ENCODE data around the gene PARP15. TPM values are rescaled to one million over a fixed set of nuclear protein-coding genes. Genes with fewer than 3 reads are reported as not detected.

Gene PARP15
- total and polyA plus RNA-seq, 8 donors, result 0.25 to 4.5 (median 1.3) TPM; not detected in 1

DNA sequence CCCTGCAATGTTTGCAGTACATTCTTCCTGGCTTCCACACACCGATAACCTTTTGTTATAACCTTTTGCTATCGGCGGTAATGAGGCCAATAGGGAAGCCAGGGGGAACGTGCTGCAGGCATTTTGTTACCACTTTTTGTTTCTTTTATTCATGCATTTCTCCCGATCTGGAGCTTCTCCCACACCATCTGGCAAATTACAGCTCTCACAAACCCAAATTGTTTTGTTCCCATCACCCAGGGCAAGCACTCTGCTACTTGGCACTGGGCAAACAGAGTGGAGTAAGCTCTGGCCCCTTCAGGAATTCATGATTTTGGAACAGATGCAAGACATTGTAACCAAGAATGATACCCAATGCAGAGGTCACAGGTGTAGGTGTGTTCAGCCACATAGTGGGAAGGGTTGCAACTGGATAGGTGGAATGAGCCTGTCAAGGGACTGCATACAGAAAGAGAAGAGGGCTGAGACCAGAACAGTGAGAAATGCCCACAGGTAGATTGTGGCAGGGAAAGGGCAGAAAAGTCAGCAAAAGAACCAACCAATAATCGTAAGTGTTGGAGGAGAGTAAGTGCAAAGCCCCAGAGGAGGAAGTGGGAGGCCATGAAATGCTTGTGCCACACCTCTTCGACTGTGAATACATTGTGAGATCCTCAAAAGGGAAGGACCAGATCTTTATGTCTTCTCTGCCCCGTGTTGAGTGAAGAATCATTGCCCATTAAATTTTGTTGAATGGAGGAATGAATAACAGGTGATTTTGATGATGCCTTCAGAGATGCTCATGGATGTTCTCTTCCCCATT is 45.8 kb downstream of the PARP15 start:
- no peak for DNase-seq
- intact Hi-C loops (cut with DNase I; ENCODE audit: low total_unique reads), result no loop called here
- TF ChIP-seq EP300 (IDR thresholded peaks at IDR 0.05), result no peak
- TF ChIP-seq POLR2AphosphoS5 (IDR thresholded peaks at IDR 0.05), result no peak
- TF ChIP-seq, protein P1, sequence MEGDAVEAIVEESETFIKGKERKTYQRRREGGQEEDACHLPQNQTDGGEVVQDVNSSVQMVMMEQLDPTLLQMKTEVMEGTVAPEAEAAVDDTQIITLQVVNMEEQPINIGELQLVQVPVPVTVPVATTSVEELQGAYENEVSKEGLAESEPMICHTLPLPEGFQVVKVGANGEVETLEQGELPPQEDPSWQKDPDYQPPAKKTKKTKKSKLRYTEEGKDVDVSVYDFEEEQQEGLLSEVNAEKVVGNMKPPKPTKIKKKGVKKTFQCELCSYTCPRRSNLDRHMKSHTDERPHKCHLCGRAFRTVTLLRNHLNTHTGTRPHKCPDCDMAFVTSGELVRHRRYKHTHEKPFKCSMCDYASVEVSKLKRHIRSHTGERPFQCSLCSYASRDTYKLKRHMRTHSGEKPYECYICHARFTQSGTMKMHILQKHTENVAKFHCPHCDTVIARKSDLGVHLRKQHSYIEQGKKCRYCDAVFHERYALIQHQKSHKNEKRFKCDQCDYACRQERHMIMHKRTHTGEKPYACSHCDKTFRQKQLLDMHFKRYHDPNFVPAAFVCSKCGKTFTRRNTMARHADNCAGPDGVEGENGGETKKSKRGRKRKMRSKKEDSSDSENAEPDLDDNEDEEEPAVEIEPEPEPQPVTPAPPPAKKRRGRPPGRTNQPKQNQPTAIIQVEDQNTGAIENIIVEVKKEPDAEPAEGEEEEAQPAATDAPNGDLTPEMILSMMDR (IDR thresholded peaks at IDR 0.05), result no peak
- TF ChIP-seq POLR2A (IDR thresholded peaks at IDR 0.05), result no peak

DNA sequence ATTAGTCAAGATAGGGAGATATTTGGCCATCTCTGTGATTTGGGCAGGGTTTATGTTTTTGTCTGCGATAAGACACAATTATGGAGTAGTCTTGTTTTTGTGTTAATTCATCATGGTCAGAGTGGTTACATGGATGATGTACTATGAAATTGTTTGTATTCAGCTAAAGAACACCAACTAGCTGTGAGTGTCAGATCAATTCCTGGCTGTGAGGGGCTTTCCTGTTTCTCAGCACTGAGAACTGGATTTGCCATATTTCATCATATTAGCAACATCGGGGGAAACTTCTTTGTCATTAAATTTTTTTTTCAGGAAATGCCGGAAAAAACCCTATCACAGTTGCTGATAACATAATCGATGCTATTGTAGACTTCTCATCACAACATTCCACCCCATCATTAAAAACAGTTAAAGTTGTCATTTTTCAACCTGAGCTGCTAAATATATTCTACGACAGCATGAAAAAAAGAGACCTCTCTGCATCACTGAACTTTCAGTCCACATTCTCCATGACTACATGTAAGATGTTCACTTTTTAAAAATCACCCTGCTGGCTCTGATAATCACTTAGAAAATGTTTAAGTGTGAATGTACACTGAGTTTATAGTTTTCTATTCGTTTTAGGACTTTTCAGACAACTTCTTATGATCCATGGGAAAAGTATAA is 49.2 kb downstream of the PARP15 start:
- Histone ChIP-seq H3K36me3 (no peaks in the 10 kb centered on the region), H3K9me3 (no peaks in the 10 kb centered on the region), H3K4me1 (no peaks in the 10 kb centered on the region), H3K4me3 (no peak overlapping the region), H3K27ac (no peak overlapping the region), H3K27me3 (no peaks in the 10 kb centered on the region)
- WGBS, 5 donors, result 74 to 78% (median 76%) methylated on average over 6 of the region's 6 CpGs
- no peak for DNase-seq
- intact Hi-C loops (cut with DNase I; ENCODE audit: low total_unique reads), result no loop called here
- TF ChIP-seq POLR2A (IDR thresholded peaks at IDR 0.05), result no peak
- TF ChIP-seq, protein P1 (IDR thresholded peaks at IDR 0.05), result no peak
- no peak for TF ChIP-seq EP300 (IDR thresholded peaks at IDR 0.05)
- TF ChIP-seq POLR2AphosphoS5 (IDR thresholded peaks at IDR 0.05), result no peak

More for the DNA sequence above, 45.8 kb downstream of the PARP15 start:
- H3K9me3 ChIP-seq, result no peaks in the 10 kb centered on the region
- no peaks in the 10 kb centered on the region for H3K4me1 ChIP-seq
- no peaks in the 10 kb centered on the region for H3K36me3 ChIP-seq
- WGBS, 5 donors, result 48 to 74% (median 58%) methylated on average over 8 of the region's 8 CpGs
- H3K27me3 ChIP-seq, result no peaks in the 10 kb centered on the region
- no peak overlapping the region for H3K27ac ChIP-seq
- H3K4me3 ChIP-seq, result no peak overlapping the region

DNA sequence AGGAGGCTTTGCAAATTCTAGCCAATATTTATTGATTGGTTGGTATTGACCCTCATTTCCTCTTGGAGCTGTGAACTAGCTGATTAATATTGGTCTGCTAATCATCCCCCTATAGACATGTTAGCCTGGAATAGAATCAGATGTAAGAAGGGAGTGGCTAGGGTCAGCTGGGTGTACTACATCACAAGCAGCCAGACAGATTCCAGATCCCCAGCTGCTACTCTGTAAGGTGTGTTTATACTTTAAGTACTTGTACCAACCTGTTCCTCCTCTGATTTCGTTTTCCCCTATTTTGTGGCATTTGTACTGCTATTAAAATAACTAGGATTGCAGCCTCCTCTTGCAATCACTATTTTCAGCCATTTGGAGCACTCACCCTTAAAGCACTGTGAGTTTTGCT is 49.9 kb downstream of the PARP15 start:
- Histone ChIP-seq H3K9me3 (no peaks in the 10 kb centered on the region), H3K36me3 (no peaks in the 10 kb centered on the region), H3K27me3 (no peaks in the 10 kb centered on the region), H3K4me1 (no peaks in the 10 kb centered on the region), H3K27ac (no peak overlapping the region), H3K4me3 (no peak overlapping the region)
- no peak for TF ChIP-seq POLR2A (IDR thresholded peaks at IDR 0.05)
- intact Hi-C loops (cut with DNase I; ENCODE audit: low total_unique reads), result no loop called here
- peak in 1 of 2 donors; percentile 11 for DNase-seq
- 14 to 41% (median 32%) methylated on average over 1 of the region's 1 CpG for WGBS, 5 donors

DNA sequence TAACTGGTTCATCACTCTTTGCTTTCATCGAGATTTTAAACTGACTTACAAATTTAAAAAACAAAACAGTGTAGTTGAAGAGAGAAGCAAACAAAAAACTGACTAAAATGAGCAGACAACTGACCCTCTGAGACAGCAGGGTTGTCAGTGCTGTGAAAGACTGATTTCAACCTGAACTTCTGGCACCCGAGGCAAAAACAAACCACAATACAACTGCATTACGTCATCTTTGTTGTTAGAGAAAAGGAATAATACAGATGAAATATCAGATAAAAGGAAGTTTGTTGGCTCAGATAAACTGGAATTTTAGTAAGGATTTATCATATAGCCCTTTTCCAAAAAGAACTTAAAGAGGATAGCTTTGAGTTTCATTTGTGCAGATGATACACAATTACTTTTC is 51.1 kb downstream of the PARP15 start:
- TF ChIP-seq, protein P1 (IDR thresholded peaks at IDR 0.05), result no peak
- TF ChIP-seq POLR2AphosphoS5 (IDR thresholded peaks at IDR 0.05), result no peak
- no peak for TF ChIP-seq POLR2A (IDR thresholded peaks at IDR 0.05)
- TF ChIP-seq EP300 (IDR thresholded peaks at IDR 0.05), result no peak
- no peak for DNase-seq
- Histone ChIP-seq H3K27me3 (no peaks in the 10 kb centered on the region), H3K27ac (no peak overlapping the region), H3K4me3 (no peak overlapping the region), H3K9me3 (no peaks in the 10 kb centered on the region), H3K36me3 (no peaks in the 10 kb centered on the region), H3K4me1 (no peaks in the 10 kb centered on the region)
- intact Hi-C loops (cut with DNase I; ENCODE audit: low total_unique reads), result no loop called here
- WGBS, 5 donors, result 48 to 64% (median 56%) methylated on average over 3 of the region's 3 CpGs

DNA sequence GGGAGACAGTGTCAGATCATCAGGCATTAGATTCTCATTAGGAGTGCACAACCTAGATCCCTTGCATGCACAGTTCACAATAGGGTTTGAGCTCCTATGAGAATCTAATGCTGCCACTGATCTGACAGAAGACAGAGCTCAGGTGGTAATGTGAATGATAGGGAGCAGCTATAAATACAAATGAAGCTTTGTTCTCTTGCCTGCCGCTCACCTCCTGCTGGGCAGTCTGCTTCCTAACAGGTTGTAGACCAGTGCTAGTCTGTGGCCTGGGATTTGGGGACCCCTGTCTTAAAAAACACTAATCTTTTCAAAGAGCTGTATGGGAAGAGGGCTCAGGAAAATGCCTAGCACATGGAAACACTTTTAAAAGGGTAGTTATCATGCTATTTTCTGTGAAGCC is 52.3 kb downstream of the PARP15 start:
- Histone ChIP-seq H3K9me3 (no peaks in the 10 kb centered on the region), H3K4me1 (no peaks in the 10 kb centered on the region), H3K36me3 (no peaks in the 10 kb centered on the region), H3K4me3 (no peak overlapping the region), H3K27ac (no peak overlapping the region), H3K27me3 (no peaks in the 10 kb centered on the region)
- no peak for DNase-seq
- TF ChIP-seq EP300 (IDR thresholded peaks at IDR 0.05) (no peak), POLR2A (IDR thresholded peaks at IDR 0.05) (no peak), POLR2AphosphoS5 (IDR thresholded peaks at IDR 0.05) (no peak)
- TF ChIP-seq, protein P1 (IDR thresholded peaks at IDR 0.05), result no peak
- intact Hi-C loops (cut with DNase I; ENCODE audit: low total_unique reads), result no loop called here
- 83 to 93% (median 85%) methylated on average over 1 of the region's 1 CpG for WGBS, 5 donors
